GM23338 (cell line): ENCODE results near the gene SYPL1. TPM values are rescaled to one million over a fixed set of nuclear protein-coding genes. Genes with fewer than 3 reads are reported as not detected.

Experiments
- ATAC-seq: fragments of 200-7000 bp; cut with Tn5 transposase; 3 replicates; pipeline ENCODE4 v1.9.1; 2020
- DNase-seq: peaks from one replicate; pipeline ENCODE4 v3.0.0-alpha.2; 2015; ENCODE audit warnings: low spot score
- H2AFZ ChIP-seq: fragments of 200-600 bp; sonication (generic); 2 replicates; pipeline ENCODE4 v1.8.0; 2016; ENCODE audit warnings: antibody characterized with exemption, mild to moderate bottlenecking, moderate library complexity
- H3F3A ChIP-seq: fragments of 200-600 bp; sonication (generic); replicated peaks from 2 replicates; pipeline ENCODE4 v1.8.0; 2017; ENCODE audit warnings: antibody characterized with exemption, mixed run types, low read depth
- H3K27ac ChIP-seq: fragments of 200-600 bp; sonication (generic); 2 replicates; pipeline ENCODE4 v1.6.1; 2016; ENCODE audit warnings: low read depth
- H3K27me3 ChIP-seq: fragments of 200-600 bp; sonication (generic); 2 replicates; pipeline ENCODE4 v1.8.0; 2016; ENCODE audit warnings: mild to moderate bottlenecking, mixed run types, moderate library complexity; ENCODE audit not compliant: insufficient read depth
- H3K36me3 ChIP-seq: fragments of 200-600 bp; sonication (generic); 2 replicates; pipeline ENCODE4 v1.8.0; 2016; ENCODE audit warnings: mild to moderate bottlenecking; ENCODE audit not compliant: insufficient read depth
- H3K4me1 ChIP-seq: fragments of 200-600 bp; sonication (generic); 2 replicates; pipeline ENCODE4 v1.8.0; 2016; ENCODE audit warnings: mild to moderate bottlenecking, moderate library complexity; ENCODE audit not compliant: insufficient read depth
- H3K4me2 ChIP-seq: fragments of 200-600 bp; sonication (generic); 2 replicates; pipeline ENCODE4 v1.7.1; 2017; ENCODE audit warnings: mixed run types
- H3K4me3 ChIP-seq: fragments of 200-600 bp; sonication (generic); 2 replicates; pipeline ENCODE4 v1.6.1; 2016; ENCODE audit warnings: mixed run types
- H3K79me2 ChIP-seq: fragments of 200-600 bp; sonication (generic); replicated peaks from 2 replicates; pipeline ENCODE4 v1.8.0; 2017; ENCODE audit warnings: mild to moderate bottlenecking; ENCODE audit not compliant: insufficient read depth
- H3K9me2 ChIP-seq: fragments of 200-600 bp; sonication (generic); 2 replicates; pipeline ENCODE4 v1.8.0; 2017; ENCODE audit not compliant: insufficient read depth
- H4K20me1 ChIP-seq: fragments of 200-600 bp; sonication (generic); replicated peaks from 2 replicates; pipeline ENCODE4 v1.8.0; 2017; ENCODE audit warnings: mild to moderate bottlenecking; ENCODE audit not compliant: insufficient read depth
- H3K27ac Mint-ChIP-seq: 2 replicates; pipeline ENCODE4 v1.8.0; 2020; ENCODE audit warnings: inconsistent platforms, mild to moderate bottlenecking, moderate library complexity, mixed read lengths
- H3K27me3 Mint-ChIP-seq: 3 replicates; pipeline ENCODE4 v1.8.0; 2022; ENCODE audit warnings: low read depth, mild to moderate bottlenecking, moderate library complexity, mixed read lengths, inconsistent platforms; ENCODE audit not compliant: insufficient read depth, poor library complexity
- H3K36me3 Mint-ChIP-seq: 3 replicates; pipeline ENCODE4 v1.8.0; 2021; ENCODE audit warnings: low read depth, mild to moderate bottlenecking, inconsistent platforms, moderate library complexity, mixed read lengths
- H3K4me1 Mint-ChIP-seq: 3 replicates; pipeline ENCODE4 v1.8.0; 2020; ENCODE audit warnings: mild to moderate bottlenecking, inconsistent platforms, mixed read lengths
- H3K4me3 Mint-ChIP-seq: 3 replicates; pipeline ENCODE4 v1.8.0; 2021; ENCODE audit warnings: moderate library complexity, mild to moderate bottlenecking, inconsistent platforms, mixed read lengths
- H3K9me3 Mint-ChIP-seq: 3 replicates; pipeline ENCODE4 v1.8.0; 2020; ENCODE audit warnings: moderate library complexity, mild to moderate bottlenecking, inconsistent platforms, mixed read lengths
- CREB1 ChIP-seq: fragments of 250-450 bp; sonication (Bioruptor Pico); IDR thresholded peaks from 2 replicates; pipeline ENCODE4 v1.5.0; 2020; ENCODE audit warnings: low read depth, mild to moderate bottlenecking, moderate library complexity
- EZH2 ChIP-seq: fragments of 200-600 bp; sonication (generic); IDR thresholded peaks from one replicate; pipeline ENCODE4 v1.8.0; 2017; ENCODE audit warnings: antibody characterized with exemption, mild to moderate bottlenecking, low read depth; ENCODE audit not compliant: unreplicated experiment
- EZH2phosphoT487 ChIP-seq: fragments of 200-600 bp; sonication (generic); IDR thresholded peaks from one replicate; pipeline ENCODE4 v1.8.1; 2018; ENCODE audit warnings: antibody characterized with exemption; ENCODE audit not compliant: unreplicated experiment
- JUNB ChIP-seq: IDR thresholded peaks from one replicate; pipeline ENCODE4 v1.6.1; 2016; ENCODE audit warnings: antibody characterized with exemption; ENCODE audit not compliant: unreplicated experiment
- NANOG ChIP-seq: IDR thresholded peaks from 2 replicates; pipeline ENCODE4 v1.6.1; 2016; ENCODE audit warnings: antibody characterized with exemption, borderline replicate concordance
- POLR2AphosphoS5 ChIP-seq: IDR thresholded peaks from 2 replicates; pipeline ENCODE4 v1.6.1; 2016; ENCODE audit warnings: antibody characterized with exemption, low read depth
- STAT1 ChIP-seq: IDR thresholded peaks from one replicate; pipeline ENCODE4 v1.6.1; 2016; ENCODE audit warnings: antibody characterized with exemption; ENCODE audit not compliant: unreplicated experiment
- ZNF331 ChIP-seq: fragments of 250-450 bp; sonication (Bioruptor Pico); IDR thresholded peaks from 2 replicates; pipeline ENCODE4 v1.5.0; 2020; ENCODE audit warnings: low read depth, mild to moderate bottlenecking, moderate library complexity
- polyA plus RNA-seq: library from polyadenylated mRNA; unstranded; fragments of >200 nt; fragmentation: Nextera tagmentation; extraction: Ambion mirVana; gene quantifications from 2 replicates; pipeline ENCODE4 v1.2.1, GENCODE V29; 2016
- total RNA-seq: library from RNA; depleted of rRNA; stranded (reverse); fragments of >200 nt; shearing (Covaris generic); gene quantifications from 2 replicates; pipeline ENCODE4 v1.2.3, GENCODE V29; 2014
- TF ChIP-seq, protein P1 (sequence below): IDR thresholded peaks from 2 replicates; pipeline ENCODE4 v1.6.1; 2016; ENCODE audit warnings: antibody characterized with exemption
- TF ChIP-seq, protein P2 (sequence below), 2 experiments: fragments of 200-600 bp in 1 of 2; sonication (generic) in 1 of 2; conservative IDR thresholded peaks; 2 replicates each; pipeline versions ENCODE4 v1.5.1 to v1.6.1; 2016 to 2017; ENCODE audit warnings: antibody characterized with exemption in 2 of 2, low read depth in 2 of 2, mild to moderate bottlenecking in 2 of 2, moderate library complexity in 1 of 2
- TF ChIP-seq, protein P3 (sequence below): fragments of 250-450 bp; sonication (Bioruptor Pico); IDR thresholded peaks from 2 replicates; pipeline ENCODE4 v1.5.0; 2020; ENCODE audit warnings: mild to moderate bottlenecking, moderate library complexity

SYPL1 gene
- total and polyA plus RNA-seq, 2 experiments from 2014 or later, result 39.3 to 52.7 TPM

DNA sequence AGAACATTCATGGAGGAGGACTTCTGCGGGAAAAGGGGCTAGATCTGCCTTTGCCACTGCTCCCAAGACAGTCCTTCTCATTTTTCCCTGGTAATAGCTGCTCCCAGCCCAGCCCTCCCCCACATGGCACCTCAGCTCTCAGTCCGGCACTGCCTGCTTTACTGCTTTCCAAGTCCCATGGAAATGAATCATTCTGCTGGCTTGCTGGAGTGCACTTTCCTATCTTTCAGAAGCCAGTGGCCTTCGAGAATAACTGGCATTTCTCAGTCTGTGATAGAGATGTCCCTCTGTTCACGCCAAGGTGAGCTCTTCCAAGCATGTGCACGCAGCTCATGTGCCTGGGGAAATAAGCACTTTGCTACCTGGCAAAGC lies 61.4 kb downstream of the SYPL1 start:
- Histone ChIP-seq H3K36me3 (no peaks in the 10 kb centered on the region), H3K4me3 (no peak overlapping the region), H3K4me1 (peaks cover 12% of the 10 kb centered on the region; the same call in 1 of the 2 replicates), H3K79me2 (no peaks in the 10 kb centered on the region), H3K4me2 (no peak overlapping the region), H3K9me2 (peaks cover 2% of the 10 kb centered on the region; the same call in 1 of the 2 replicates), H3F3A (no peaks in the 10 kb centered on the region), H3K27me3 (no peaks in the 10 kb centered on the region), H3K27ac (no peak overlapping the region), H4K20me1 (no peaks in the 10 kb centered on the region), H2AFZ (no peak overlapping the region; the same call in 1 of the 2 replicates)
- H3K36me3 Mint-ChIP-seq, result peaks cover 6% of the 10 kb centered on the region; the same call in 2 of the 3 replicates
- no peak for ATAC-seq
- H3K4me3 Mint-ChIP-seq, result no peak overlapping the region
- H3K9me3 Mint-ChIP-seq, result peaks cover 14% of the 10 kb centered on the region
- peaks cover 7% of the 10 kb centered on the region for H3K27me3 Mint-ChIP-seq
- no peak overlapping the region for H3K27ac Mint-ChIP-seq
- no peak for DNase-seq
- peaks cover 15% of the 10 kb centered on the region for H3K4me1 Mint-ChIP-seq
- TF ChIP-seq CREB1 (CRISPR knock-in tag) (no peak), ZNF331 (CRISPR knock-in tag) (no peak), EZH2 (no peak), JUNB (no peak), POLR2AphosphoS5 (no peak), STAT1 (no peak), EZH2phosphoT487 (no peak), NANOG (no peak)
- TF ChIP-seq, protein P1, sequence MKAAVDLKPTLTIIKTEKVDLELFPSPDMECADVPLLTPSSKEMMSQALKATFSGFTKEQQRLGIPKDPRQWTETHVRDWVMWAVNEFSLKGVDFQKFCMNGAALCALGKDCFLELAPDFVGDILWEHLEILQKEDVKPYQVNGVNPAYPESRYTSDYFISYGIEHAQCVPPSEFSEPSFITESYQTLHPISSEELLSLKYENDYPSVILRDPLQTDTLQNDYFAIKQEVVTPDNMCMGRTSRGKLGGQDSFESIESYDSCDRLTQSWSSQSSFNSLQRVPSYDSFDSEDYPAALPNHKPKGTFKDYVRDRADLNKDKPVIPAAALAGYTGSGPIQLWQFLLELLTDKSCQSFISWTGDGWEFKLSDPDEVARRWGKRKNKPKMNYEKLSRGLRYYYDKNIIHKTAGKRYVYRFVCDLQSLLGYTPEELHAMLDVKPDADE, result no peak
- TF ChIP-seq, protein P2, sequence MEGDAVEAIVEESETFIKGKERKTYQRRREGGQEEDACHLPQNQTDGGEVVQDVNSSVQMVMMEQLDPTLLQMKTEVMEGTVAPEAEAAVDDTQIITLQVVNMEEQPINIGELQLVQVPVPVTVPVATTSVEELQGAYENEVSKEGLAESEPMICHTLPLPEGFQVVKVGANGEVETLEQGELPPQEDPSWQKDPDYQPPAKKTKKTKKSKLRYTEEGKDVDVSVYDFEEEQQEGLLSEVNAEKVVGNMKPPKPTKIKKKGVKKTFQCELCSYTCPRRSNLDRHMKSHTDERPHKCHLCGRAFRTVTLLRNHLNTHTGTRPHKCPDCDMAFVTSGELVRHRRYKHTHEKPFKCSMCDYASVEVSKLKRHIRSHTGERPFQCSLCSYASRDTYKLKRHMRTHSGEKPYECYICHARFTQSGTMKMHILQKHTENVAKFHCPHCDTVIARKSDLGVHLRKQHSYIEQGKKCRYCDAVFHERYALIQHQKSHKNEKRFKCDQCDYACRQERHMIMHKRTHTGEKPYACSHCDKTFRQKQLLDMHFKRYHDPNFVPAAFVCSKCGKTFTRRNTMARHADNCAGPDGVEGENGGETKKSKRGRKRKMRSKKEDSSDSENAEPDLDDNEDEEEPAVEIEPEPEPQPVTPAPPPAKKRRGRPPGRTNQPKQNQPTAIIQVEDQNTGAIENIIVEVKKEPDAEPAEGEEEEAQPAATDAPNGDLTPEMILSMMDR (conservative IDR thresholded peaks at IDR 0.05; ENCODE audit: low read depth in 2 of 2), result no peak
- TF ChIP-seq, protein P3, sequence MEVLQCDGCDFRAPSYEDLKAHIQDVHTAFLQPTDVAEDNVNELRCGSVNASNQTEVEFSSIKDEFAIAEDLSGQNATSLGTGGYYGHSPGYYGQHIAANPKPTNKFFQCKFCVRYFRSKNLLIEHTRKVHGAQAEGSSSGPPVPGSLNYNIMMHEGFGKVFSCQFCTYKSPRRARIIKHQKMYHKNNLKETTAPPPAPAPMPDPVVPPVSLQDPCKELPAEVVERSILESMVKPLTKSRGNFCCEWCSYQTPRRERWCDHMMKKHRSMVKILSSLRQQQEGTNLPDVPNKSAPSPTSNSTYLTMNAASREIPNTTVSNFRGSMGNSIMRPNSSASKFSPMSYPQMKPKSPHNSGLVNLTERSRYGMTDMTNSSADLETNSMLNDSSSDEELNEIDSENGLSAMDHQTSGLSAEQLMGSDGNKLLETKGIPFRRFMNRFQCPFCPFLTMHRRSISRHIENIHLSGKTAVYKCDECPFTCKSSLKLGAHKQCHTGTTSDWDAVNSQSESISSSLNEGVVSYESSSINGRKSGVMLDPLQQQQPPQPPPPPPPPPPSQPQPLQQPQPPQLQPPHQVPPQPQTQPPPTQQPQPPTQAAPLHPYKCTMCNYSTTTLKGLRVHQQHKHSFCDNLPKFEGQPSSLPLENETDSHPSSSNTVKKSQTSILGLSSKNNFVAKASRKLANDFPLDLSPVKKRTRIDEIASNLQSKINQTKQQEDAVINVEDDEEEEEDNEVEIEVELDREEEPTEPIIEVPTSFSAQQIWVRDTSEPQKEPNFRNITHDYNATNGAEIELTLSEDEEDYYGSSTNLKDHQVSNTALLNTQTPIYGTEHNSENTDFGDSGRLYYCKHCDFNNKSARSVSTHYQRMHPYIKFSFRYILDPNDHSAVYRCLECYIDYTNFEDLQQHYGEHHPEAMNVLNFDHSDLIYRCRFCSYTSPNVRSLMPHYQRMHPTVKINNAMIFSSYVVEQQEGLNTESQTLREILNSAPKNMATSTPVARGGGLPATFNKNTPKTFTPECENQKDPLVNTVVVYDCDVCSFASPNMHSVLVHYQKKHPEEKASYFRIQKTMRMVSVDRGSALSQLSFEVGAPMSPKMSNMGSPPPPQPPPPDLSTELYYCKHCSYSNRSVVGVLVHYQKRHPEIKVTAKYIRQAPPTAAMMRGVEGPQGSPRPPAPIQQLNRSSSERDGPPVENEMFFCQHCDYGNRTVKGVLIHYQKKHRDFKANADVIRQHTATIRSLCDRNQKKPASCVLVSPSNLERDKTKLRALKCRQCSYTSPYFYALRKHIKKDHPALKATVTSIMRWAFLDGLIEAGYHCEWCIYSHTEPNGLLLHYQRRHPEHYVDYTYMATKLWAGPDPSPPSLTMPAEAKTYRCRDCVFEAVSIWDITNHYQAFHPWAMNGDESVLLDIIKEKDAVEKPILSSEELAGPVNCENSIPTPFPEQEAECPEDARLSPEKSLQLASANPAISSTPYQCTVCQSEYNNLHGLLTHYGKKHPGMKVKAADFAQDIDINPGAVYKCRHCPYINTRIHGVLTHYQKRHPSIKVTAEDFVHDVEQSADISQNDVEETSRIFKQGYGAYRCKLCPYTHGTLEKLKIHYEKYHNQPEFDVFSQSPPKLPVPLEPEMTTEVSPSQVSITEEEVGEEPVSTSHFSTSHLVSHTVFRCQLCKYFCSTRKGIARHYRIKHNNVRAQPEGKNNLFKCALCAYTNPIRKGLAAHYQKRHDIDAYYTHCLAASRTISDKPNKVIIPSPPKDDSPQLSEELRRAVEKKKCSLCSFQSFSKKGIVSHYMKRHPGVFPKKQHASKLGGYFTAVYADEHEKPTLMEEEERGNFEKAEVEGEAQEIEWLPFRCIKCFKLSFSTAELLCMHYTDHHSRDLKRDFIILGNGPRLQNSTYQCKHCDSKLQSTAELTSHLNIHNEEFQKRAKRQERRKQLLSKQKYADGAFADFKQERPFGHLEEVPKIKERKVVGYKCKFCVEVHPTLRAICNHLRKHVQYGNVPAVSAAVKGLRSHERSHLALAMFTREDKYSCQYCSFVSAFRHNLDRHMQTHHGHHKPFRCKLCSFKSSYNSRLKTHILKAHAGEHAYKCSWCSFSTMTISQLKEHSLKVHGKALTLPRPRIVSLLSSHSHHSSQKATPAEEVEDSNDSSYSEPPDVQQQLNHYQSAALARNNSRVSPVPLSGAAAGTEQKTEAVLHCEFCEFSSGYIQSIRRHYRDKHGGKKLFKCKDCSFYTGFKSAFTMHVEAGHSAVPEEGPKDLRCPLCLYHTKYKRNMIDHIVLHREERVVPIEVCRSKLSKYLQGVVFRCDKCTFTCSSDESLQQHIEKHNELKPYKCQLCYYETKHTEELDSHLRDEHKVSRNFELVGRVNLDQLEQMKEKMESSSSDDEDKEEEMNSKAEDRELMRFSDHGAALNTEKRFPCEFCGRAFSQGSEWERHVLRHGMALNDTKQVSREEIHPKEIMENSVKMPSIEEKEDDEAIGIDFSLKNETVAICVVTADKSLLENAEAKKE (CRISPR knock-in tag), result no peak
